ENCODE results near the gene C1QA. TPM values are rescaled to one million over a fixed set of nuclear protein-coding genes. Genes with fewer than 3 reads are reported as not detected.

C1QA gene
- total RNA-seq, 2 experiments from 2014 or later = 0.61 to 0.88 TPM

DNA sequence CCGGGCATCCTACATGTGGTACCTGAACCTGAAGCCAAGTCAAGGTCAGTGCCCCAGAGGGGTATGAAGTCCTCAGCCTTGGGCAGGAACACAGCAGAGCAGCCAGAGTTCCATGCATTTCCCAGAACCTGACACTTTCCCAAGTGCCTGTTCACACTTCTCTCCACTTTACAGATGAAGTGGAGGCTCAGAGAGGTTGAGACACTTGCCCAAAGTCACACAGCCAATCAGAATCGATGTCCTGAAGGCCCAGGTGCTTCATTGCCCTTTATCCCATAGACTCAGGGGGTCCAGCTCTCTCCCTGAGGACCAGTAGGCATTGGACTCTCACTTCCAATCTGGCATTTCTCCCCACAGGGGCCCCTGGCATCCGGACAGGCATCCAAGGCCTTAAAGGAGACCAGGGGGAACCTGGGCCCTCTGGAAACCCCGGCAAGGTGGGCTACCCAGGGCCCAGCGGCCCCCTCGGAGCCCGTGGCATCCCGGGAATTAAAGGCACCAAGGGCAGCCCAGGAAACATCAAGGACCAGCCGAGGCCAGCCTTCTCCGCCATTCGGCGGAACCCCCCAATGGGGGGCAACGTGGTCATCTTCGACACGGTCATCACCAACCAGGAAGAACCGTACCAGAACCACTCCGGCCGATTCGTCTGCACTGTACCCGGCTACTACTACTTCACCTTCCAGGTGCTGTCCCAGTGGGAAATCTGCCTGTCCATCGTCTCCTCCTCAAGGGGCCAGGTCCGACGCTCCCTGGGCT, 2.2 kb downstream of the C1QA start:
- Mint-ChIP-seq H3K27me3 (peaks cover under 1% of the 10 kb centered on the region), H3K36me3 (no peaks in the 10 kb centered on the region), H3K27ac (no peak overlapping the region), H3K4me1 (no peaks in the 10 kb centered on the region), H3K9me3 (no peaks in the 10 kb centered on the region), H3K4me3 (no peak overlapping the region)
- ATAC-seq (ENCODE audit: low read depth) (no peak), DNase-seq (no peak)
- POLR2A ChIA-PET = no interaction called here

- DNase-seq (no peak), ATAC-seq (ENCODE audit: low read depth) (no peak)
- Mint-ChIP-seq H3K4me1 (no peaks in the 10 kb centered on the region), H3K9me3 (no peaks in the 10 kb centered on the region), H3K4me3 (no peak overlapping the region), H3K27me3 (no peaks in the 10 kb centered on the region), H3K36me3 (no peaks in the 10 kb centered on the region), H3K27ac (no peak overlapping the region)
- POLR2A ChIA-PET = no interaction called here
These were observed 2.9 kb downstream of the C1QA start for GRCh38 chr1:22639286-22639685.

GRCh38 chr1:22641247-22641646, 4.8 kb downstream of the C1QA start:
- no peak for ATAC-seq (ENCODE audit: low read depth)
- POLR2A ChIA-PET = no interaction called here

GRCh38 chr1:22641906-22642636, 5.6 kb downstream of the C1QA start:
- POLR2A ChIA-PET = no interaction called here
- ATAC-seq (ENCODE audit: low read depth) = peak; percentile 70
- H3K36me3 Mint-ChIP-seq = no peaks in the 10 kb centered on the region
- H3K27ac Mint-ChIP-seq = no peak overlapping the region
- no peaks in the 10 kb centered on the region for H3K9me3 Mint-ChIP-seq
- no peaks in the 10 kb centered on the region for H3K27me3 Mint-ChIP-seq
- peaks cover 1% of the 10 kb centered on the region for H3K4me1 Mint-ChIP-seq
- DNase-seq = peak; percentile 80
- H3K4me3 Mint-ChIP-seq = no peak overlapping the region

More at GRCh38 chr1:22641247-22641646, 4.8 kb downstream of the C1QA start:
- no peaks in the 10 kb centered on the region for H3K36me3 Mint-ChIP-seq
- no peak for DNase-seq
- no peaks in the 10 kb centered on the region for H3K27me3 Mint-ChIP-seq
- H3K27ac Mint-ChIP-seq = no peak overlapping the region
- H3K4me1 Mint-ChIP-seq = peaks cover 1% of the 10 kb centered on the region
- no peak overlapping the region for H3K4me3 Mint-ChIP-seq
- H3K9me3 Mint-ChIP-seq = no peaks in the 10 kb centered on the region

DNA sequence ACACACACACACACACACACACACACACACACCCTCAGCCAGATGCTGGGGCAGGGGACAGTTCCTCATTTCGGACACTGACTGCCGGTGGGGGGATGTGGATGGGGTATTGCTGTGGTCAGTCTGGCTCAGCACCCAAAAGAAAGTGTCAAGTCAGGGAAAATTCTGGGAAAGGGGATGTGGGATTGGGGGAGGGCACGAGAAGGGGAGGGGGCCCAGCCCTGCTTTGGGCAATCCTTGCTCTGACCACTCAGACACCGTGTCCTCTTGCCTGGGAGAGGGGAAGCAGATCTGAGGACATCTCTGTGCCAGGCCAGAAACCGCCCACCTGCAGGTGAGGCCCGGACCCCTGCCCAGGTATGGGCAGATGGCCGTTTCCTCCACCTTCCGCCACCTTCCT, 7.0 kb downstream of the C1QA start, which contains the start of gene C1QC:
Gene C1QC, plus strand, starts transcription at position 253 of the 400 bp plus-strand sequence. CDS start 391 bp downstream, outside the sequence.
- Mint-ChIP-seq H3K4me1 (peaks cover 1% of the 10 kb centered on the region), H3K27ac (no peak within 1 kb of the TSS), H3K9me3 (no peaks in the 10 kb centered on the region), H3K27me3 (no peaks in the 10 kb centered on the region), H3K4me3 (no peak within 1 kb of the TSS), H3K36me3 (no peaks in the 10 kb centered on the region)
- POLR2A ChIA-PET = no interaction called here
- DNase-seq (no peak), ATAC-seq (ENCODE audit: low read depth) (no peak)

- ATAC-seq (ENCODE audit: low read depth) = no peak
- H3K36me3 Mint-ChIP-seq = no peaks in the 10 kb centered on the region
- no peak overlapping the region for H3K4me3 Mint-ChIP-seq
- no peaks in the 10 kb centered on the region for H3K9me3 Mint-ChIP-seq
- POLR2A ChIA-PET = interaction anchor here (0.5 kb wide), 1 partner anchor 64 kb away, joined by 3 read pairs; no protein-coding TSS in a partner anchor
- no peak for DNase-seq
- no peak overlapping the region for H3K27ac Mint-ChIP-seq
- H3K27me3 Mint-ChIP-seq = no peaks in the 10 kb centered on the region
- H3K4me1 Mint-ChIP-seq = peaks cover 1% of the 10 kb centered on the region
These were observed 7.5 kb downstream of the C1QA start for GRCh38 chr1:22643928-22644327.

DNA sequence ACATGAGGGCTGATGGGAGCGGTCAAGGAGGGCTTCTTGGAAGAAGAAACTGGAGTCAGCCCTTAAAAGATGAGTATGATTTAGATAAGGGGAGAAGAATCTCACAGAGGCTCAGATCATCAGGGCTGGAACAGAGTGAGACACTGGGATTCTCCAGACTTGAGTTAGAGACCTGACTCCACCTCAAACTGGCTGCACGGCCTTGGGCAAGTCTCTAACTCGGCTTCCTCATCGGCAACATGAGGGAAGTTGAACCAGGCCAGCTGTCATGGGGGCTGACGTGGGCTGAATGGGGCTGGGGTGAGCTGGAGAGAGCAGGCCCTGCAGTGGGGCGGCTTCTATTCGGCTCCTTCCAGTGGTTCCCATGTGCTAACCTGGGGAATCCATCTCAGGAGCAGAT, 9.5 kb downstream of the C1QA start:
- POLR2A ChIA-PET = no interaction called here
- H3K27ac Mint-ChIP-seq = no peak overlapping the region

GRCh38 chr1:22646384-22646783, 10.0 kb downstream of the C1QA start:
- H3K4me1 Mint-ChIP-seq = peaks cover 1% of the 10 kb centered on the region
- no peaks in the 10 kb centered on the region for H3K27me3 Mint-ChIP-seq
- no peaks in the 10 kb centered on the region for H3K9me3 Mint-ChIP-seq
- ATAC-seq (ENCODE audit: low read depth) = no peak
- H3K4me3 Mint-ChIP-seq = no peak overlapping the region
- POLR2A ChIA-PET = no interaction called here
- no peak for DNase-seq
- H3K36me3 Mint-ChIP-seq = no peaks in the 10 kb centered on the region
- no peak overlapping the region for H3K27ac Mint-ChIP-seq

More for the DNA sequence above, 9.5 kb downstream of the C1QA start:
- ATAC-seq (ENCODE audit: low read depth) (no peak), DNase-seq (no peak)
- H3K9me3 Mint-ChIP-seq = no peaks in the 10 kb centered on the region
- H3K36me3 Mint-ChIP-seq = no peaks in the 10 kb centered on the region
- peaks cover 1% of the 10 kb centered on the region for H3K4me1 Mint-ChIP-seq
- H3K4me3 Mint-ChIP-seq = no peak overlapping the region
- H3K27me3 Mint-ChIP-seq = no peaks in the 10 kb centered on the region

DNA sequence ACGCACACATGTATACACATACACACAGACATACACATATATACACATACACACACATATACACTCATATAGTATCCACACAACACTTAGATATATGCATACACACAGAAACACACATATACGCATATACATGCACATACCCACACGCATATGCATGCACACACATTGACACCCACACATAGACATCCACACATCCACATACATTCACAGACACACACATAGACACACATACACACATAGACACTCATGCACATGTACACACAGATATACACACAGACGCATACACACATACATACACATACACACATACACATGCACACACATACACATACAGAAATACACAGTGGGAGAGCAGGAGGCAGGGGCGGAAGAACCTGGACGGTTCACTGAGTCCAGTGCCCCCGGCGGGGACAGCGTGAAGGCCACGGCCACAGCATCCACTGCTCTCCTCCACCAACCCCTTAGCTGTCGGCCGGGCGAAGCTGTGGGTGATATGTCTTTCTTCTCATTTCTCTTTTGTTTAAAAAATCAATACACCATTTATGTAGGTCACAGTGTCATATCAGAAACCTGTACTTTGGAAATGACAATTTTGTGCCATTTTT, 13.8 kb downstream of the C1QA start:
- Mint-ChIP-seq H3K27me3 (peaks cover 4% of the 10 kb centered on the region), H3K9me3 (no peaks in the 10 kb centered on the region), H3K27ac (no peak overlapping the region), H3K4me3 (no peak overlapping the region), H3K4me1 (peaks cover 1% of the 10 kb centered on the region), H3K36me3 (no peaks in the 10 kb centered on the region)
- POLR2A ChIA-PET = no interaction called here
- DNase-seq (no peak), ATAC-seq (ENCODE audit: low read depth) (no peak)

GRCh38 chr1:22651941-22652856, 15.8 kb downstream of the C1QA start:
- ATAC-seq (ENCODE audit: low read depth) = no peak
- no peaks in the 10 kb centered on the region for H3K9me3 Mint-ChIP-seq
- H3K4me3 Mint-ChIP-seq = no peak overlapping the region
- POLR2A ChIA-PET = no interaction called here
- no peak for DNase-seq
- H3K4me1 Mint-ChIP-seq = no peaks in the 10 kb centered on the region
- peaks cover 4% of the 10 kb centered on the region for H3K27me3 Mint-ChIP-seq
- no peaks in the 10 kb centered on the region for H3K36me3 Mint-ChIP-seq
- H3K27ac Mint-ChIP-seq = no peak overlapping the region

- POLR2A ChIA-PET = no interaction called here
- H3K4me3 Mint-ChIP-seq = no peak within 1 kb of the TSS
- H3K4me1 Mint-ChIP-seq = no peaks in the 10 kb centered on the region
- H3K27me3 Mint-ChIP-seq = peaks cover 4% of the 10 kb centered on the region
- ATAC-seq (ENCODE audit: low read depth) (no peak), DNase-seq (no peak)
- H3K36me3 Mint-ChIP-seq = no peaks in the 10 kb centered on the region
- H3K9me3 Mint-ChIP-seq = no peaks in the 10 kb centered on the region
- no peak within 1 kb of the TSS for H3K27ac Mint-ChIP-seq
These were observed 16.5 kb downstream of the C1QA start, which contains the start of gene C1QB for GRCh38 chr1:22652881-22653316. Gene C1QB (plus strand): TSS chr1:22653236. CDS start chr1:22659463, 6,227 bp downstream.

DNA sequence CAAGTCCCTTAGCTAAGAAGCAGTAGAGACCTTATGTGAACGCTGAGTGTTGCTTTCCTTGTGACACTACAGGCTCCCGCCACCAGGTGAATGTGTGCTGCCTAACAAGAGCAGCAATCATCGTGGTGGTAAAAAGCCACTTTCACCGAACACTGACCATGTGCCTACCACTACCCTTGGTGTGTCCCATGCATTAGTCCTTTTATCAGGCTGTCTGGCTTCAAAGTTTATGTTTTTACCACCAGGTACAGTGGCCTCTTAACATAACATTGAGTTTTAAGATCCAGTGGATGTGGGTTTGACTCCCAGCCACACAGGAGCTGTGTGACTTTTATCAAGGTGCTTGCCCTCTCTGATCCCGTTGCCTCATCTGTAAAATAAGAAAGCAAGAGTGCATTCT, 18.3 kb downstream of the C1QA start:
- peaks cover 4% of the 10 kb centered on the region for H3K27me3 Mint-ChIP-seq
- no peak for DNase-seq
- POLR2A ChIA-PET = no interaction called here
- no peak overlapping the region for H3K4me3 Mint-ChIP-seq
- H3K36me3 Mint-ChIP-seq = no peaks in the 10 kb centered on the region
- H3K9me3 Mint-ChIP-seq = no peaks in the 10 kb centered on the region
- no peak for ATAC-seq (ENCODE audit: low read depth)
- no peaks in the 10 kb centered on the region for H3K4me1 Mint-ChIP-seq
- H3K27ac Mint-ChIP-seq = no peak overlapping the region
